ENCODE data around the gene MYZAP.

DNA sequence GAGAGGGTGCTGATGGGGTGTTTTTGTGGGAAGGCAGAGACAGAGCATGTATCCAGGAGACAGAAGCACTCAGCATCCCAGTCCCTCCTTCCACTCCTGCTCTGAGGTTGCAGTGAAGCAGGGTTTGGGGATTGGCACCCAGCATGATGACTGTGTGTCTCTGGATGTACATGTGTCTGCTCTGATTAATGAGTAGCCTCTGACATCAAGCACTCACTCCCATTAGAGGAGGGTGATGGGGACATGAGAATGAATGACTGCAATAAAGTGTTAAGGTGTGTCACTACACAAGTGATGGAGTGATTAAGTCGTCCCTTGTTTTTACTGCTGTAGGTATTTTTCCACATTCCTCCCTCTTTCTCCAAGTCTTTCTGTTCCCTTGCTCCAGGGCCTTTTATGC lies 9.6 kb upstream of the MYZAP start:
- TF ChIP-seq POLR2AphosphoS5 (IDR thresholded peaks at IDR 0.05; ENCODE audit: low read depth, low read length) (no peak), EZH2phosphoT487 (IDR thresholded peaks at IDR 0.05; ENCODE audit: borderline replicate concordance, low read depth) (no peak), RAD21 (IDR thresholded peaks at IDR 0.05; ENCODE audit: low read length) (no peak)
- TF ChIP-seq, protein P1, sequence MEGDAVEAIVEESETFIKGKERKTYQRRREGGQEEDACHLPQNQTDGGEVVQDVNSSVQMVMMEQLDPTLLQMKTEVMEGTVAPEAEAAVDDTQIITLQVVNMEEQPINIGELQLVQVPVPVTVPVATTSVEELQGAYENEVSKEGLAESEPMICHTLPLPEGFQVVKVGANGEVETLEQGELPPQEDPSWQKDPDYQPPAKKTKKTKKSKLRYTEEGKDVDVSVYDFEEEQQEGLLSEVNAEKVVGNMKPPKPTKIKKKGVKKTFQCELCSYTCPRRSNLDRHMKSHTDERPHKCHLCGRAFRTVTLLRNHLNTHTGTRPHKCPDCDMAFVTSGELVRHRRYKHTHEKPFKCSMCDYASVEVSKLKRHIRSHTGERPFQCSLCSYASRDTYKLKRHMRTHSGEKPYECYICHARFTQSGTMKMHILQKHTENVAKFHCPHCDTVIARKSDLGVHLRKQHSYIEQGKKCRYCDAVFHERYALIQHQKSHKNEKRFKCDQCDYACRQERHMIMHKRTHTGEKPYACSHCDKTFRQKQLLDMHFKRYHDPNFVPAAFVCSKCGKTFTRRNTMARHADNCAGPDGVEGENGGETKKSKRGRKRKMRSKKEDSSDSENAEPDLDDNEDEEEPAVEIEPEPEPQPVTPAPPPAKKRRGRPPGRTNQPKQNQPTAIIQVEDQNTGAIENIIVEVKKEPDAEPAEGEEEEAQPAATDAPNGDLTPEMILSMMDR (IDR thresholded peaks at IDR 0.05), result no peak
- TF ChIP-seq, protein P2, sequence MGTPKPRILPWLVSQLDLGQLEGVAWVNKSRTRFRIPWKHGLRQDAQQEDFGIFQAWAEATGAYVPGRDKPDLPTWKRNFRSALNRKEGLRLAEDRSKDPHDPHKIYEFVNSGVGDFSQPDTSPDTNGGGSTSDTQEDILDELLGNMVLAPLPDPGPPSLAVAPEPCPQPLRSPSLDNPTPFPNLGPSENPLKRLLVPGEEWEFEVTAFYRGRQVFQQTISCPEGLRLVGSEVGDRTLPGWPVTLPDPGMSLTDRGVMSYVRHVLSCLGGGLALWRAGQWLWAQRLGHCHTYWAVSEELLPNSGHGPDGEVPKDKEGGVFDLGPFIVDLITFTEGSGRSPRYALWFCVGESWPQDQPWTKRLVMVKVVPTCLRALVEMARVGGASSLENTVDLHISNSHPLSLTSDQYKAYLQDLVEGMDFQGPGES (IDR thresholded peaks at IDR 0.05; ENCODE audit: low read depth, low read length), result no peak

Measured in SK-N-SH (cell line).